Stomach (tissue), 9 donors: ENCODE measurements around the gene DYNC1LI1. TPM values are rescaled to one million over a fixed set of nuclear protein-coding genes. Genes with fewer than 3 reads are reported as not detected.

Source experiments
- DNase-seq, 2 donors: peaks; one replicate each; pipeline versions ENCODE4 v3.0.0 to v3.0.0-alpha.2; 2013 to 2019
- H3K27ac ChIP-seq, 5 donors: fragments of 200-600 bp in 4 of 5; sonication (generic) in 4 of 5; one replicate each; pipeline ENCODE4 v1.5.1; 2013 to 2019; ENCODE audit warnings: mild to moderate bottlenecking in 1 of 5, moderate library complexity in 1 of 5
- H3K27me3 ChIP-seq, 3 donors: fragments of 200-600 bp; sonication (generic); one replicate each; pipeline ENCODE4 v1.5.1; 2017 to 2019; ENCODE audit warnings: mixed run types in 1 of 3
- H3K36me3 ChIP-seq, 4 donors: fragments of 200-600 bp; sonication (generic); 1 replicate in 3 of 4; 2 replicates in 1 of 4; pipeline ENCODE4 v1.5.1; 2016 to 2019
- H3K4me1 ChIP-seq, 4 donors: fragments of 200-600 bp; sonication (generic); one replicate each; pipeline ENCODE4 v1.5.1; 2016 to 2019
- H3K4me3 ChIP-seq, 4 donors: fragments of 200-600 bp; sonication (generic) in 3 of 4; one replicate each; pipeline ENCODE4 v1.5.1; 2016 to 2019; ENCODE audit warnings: mild to moderate bottlenecking in 1 of 4
- H3K9me3 ChIP-seq, 4 donors: fragments of 200-600 bp; sonication (generic); one replicate each; pipeline ENCODE4 v1.5.1; 2016 to 2019
- EP300 ChIP-seq: sonication (generic); formaldehyde crosslinking; IDR thresholded peaks from one replicate; pipeline ENCODE4 v1.6.1; 2017; ENCODE audit warnings: antibody characterized with exemption
- POLR2A ChIP-seq, 4 donors: fragments of 450-650 bp; IDR thresholded peaks; one replicate each; pipeline ENCODE4 v1.6.1; 2016; ENCODE audit warnings: antibody characterized with exemption in 4 of 4, control low read depth in 2 of 4, mild to moderate bottlenecking in 1 of 4, moderate library complexity in 1 of 4
- POLR2AphosphoS5 ChIP-seq, 3 donors: sonication (generic); formaldehyde crosslinking; IDR thresholded peaks; one replicate each; pipeline ENCODE4 v1.6.1; 2016; ENCODE audit warnings: antibody characterized with exemption in 3 of 3
- WGBS, 5 donors: extraction: QIAGEN DNeasy Blood & Tissue Kit in 3 of 5; methylation state at CpG; one replicate each; pipeline versions ENCODE4 v1.1.5 to v1.1.7; 2013 to 2018; 5-methylcytosine and 5-hydroxymethylcytosine counted together
- intact Hi-C: fragments of 100-400 bp; cut with DNase I; formaldehyde crosslinking; loops from one replicate; pipeline ENCODE4 v1.15.1; 2023; ENCODE audit warnings: low total_unique reads
- polyA plus RNA-seq, 3 donors: library from polyadenylated mRNA; stranded (reverse); fragments of 200-250 nt; gene quantifications; one replicate each; pipeline ENCODE4 v1.2.3, GENCODE V29; 2013
- total RNA-seq, 5 donors: library from RNA; depleted of rRNA; stranded (reverse); fragments of >200 nt; gene quantifications; one replicate each; pipeline versions ENCODE4 v1.1.0 to v1.2.3, GENCODE V29; 2014 to 2016
- TF ChIP-seq, protein P1 (sequence below), 7 experiments: fragments of 450-650 bp in 4 of 7; fragments of 200-600 bp in 3 of 7; sonication (generic) in 3 of 7; IDR thresholded peaks; one replicate each; pipeline ENCODE4 v1.5.1; 2016 to 2019; ENCODE audit warnings: antibody characterized with exemption in 7 of 7, control low read depth in 2 of 7, mild to moderate bottlenecking in 1 of 7
- donor health status: healthy with polysubstance abuse.
- donor health status: Bipolar disorder and iron deficiency.
- donor health status: healthy.

DYNC1LI1 gene
- total and polyA plus RNA-seq, 8 donors = 5.8 to 92.4 (median 19.1) TPM

DNA sequence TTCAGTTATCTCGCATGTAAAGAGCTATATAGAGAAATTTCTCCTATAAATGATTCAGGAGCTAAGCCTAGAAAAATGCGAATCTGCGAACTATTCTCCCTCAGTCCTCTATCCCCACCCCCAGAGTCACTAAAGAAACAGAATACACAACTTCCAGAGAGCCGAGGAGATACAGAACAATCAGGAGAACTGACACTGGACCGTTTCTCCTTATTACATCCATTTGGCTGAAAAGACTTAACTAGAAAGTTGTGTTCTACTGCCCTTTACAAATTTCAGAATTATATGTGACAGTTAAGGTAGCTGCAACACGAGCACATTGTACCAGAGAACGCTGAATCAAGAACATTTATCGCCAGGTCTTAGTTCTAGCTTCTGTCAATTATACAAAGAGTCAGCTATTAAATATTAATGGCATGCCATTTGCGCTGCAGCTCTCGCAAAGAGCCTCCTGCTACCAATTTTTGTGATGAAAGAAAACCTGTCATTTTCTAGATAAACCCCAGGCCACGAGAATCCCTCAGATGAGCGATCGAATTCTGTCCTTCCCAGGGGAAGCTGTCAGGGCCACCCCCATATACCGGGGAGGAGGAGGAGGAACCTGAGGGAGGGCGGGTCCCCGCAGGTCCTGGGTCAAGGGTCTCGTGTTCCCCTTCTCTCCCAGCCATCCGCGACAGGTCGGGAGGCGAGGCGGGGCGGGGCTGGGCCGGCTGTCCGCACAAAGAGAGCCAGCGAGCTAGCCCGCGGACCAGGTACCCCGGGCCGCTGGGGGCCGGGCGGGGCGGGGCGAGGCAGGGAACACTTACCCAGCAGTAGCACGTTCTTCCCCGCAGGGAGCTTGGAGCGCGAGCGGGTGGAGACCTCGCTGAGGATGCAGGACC, 878 bp downstream of the DYNC1LI1 start:
- H3K27me3 ChIP-seq = no peaks in the 10 kb centered on the region
- intact Hi-C loops = no loop called here
- peak in 1 of 3 donors; percentile 19 for TF ChIP-seq POLR2AphosphoS5 (IDR thresholded peaks at IDR 0.05)
- no peak for TF ChIP-seq POLR2A (IDR thresholded peaks at IDR 0.05)
- TF ChIP-seq, protein P1, sequence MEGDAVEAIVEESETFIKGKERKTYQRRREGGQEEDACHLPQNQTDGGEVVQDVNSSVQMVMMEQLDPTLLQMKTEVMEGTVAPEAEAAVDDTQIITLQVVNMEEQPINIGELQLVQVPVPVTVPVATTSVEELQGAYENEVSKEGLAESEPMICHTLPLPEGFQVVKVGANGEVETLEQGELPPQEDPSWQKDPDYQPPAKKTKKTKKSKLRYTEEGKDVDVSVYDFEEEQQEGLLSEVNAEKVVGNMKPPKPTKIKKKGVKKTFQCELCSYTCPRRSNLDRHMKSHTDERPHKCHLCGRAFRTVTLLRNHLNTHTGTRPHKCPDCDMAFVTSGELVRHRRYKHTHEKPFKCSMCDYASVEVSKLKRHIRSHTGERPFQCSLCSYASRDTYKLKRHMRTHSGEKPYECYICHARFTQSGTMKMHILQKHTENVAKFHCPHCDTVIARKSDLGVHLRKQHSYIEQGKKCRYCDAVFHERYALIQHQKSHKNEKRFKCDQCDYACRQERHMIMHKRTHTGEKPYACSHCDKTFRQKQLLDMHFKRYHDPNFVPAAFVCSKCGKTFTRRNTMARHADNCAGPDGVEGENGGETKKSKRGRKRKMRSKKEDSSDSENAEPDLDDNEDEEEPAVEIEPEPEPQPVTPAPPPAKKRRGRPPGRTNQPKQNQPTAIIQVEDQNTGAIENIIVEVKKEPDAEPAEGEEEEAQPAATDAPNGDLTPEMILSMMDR (IDR thresholded peaks at IDR 0.05) = no peak
- TF ChIP-seq EP300 = no peak
- H3K9me3 ChIP-seq = no peaks in the 10 kb centered on the region
- H3K36me3 ChIP-seq = peaks cover 0 to 14% (median 11%) of the 10 kb centered on the region in 4 donors
- H3K4me1 ChIP-seq = peaks cover 13 to 46% (median 33%) of the 10 kb centered on the region in 4 donors
- peak overlapping the region; percentile 63 to 96 (median 72) for H3K4me3 ChIP-seq
- 1 to 3% (median 2%) methylated on average over 24 to 40 of the region's 40 CpGs for WGBS, 5 donors
- DNase-seq = peak; percentile 67 to 82
- H3K27ac ChIP-seq = peak overlapping the region; percentile 93 to 99 (median 97)

DNA sequence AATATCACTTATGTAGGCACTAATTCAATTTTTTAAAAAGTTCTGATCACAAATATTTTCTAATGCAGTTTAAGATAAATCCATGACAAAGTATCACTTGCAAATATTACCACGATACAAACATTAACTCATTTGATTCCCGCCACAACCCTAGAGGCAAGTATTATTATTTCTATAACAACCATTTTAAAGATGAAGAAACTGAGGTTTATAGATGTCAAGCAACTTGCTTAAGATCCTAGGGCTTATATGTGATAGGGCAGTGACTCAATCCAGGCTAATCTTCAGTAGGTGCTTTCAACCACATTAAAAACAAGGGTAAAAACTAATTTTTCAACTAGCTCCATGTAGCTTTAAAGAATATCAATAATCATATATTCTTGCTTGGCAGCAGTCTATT, 1.7 kb downstream of the DYNC1LI1 start:
- H3K36me3 ChIP-seq = peaks cover 0 to 14% (median 11%) of the 10 kb centered on the region in 4 donors
- TF ChIP-seq POLR2A (IDR thresholded peaks at IDR 0.05) = no peak
- no peak for TF ChIP-seq POLR2AphosphoS5 (IDR thresholded peaks at IDR 0.05)
- no peak for TF ChIP-seq EP300
- TF ChIP-seq, protein P1 (IDR thresholded peaks at IDR 0.05) = no peak
- WGBS, 5 donors = 67 to 83% (median 75%) methylated on average over 2 of the region's 2 CpGs
- H3K9me3 ChIP-seq = no peaks in the 10 kb centered on the region
- peaks cover 13 to 46% (median 33%) of the 10 kb centered on the region in 4 donors for H3K4me1 ChIP-seq
- no peaks in the 10 kb centered on the region for H3K27me3 ChIP-seq
- no peak for DNase-seq
- H3K4me3 ChIP-seq = peak overlapping the region in 3 of 4 donors; percentile 69 to 96 (median 74)
- intact Hi-C loops = no loop called here
- peak overlapping the region in 1 of 5 donors; percentile 93 for H3K27ac ChIP-seq

DNA sequence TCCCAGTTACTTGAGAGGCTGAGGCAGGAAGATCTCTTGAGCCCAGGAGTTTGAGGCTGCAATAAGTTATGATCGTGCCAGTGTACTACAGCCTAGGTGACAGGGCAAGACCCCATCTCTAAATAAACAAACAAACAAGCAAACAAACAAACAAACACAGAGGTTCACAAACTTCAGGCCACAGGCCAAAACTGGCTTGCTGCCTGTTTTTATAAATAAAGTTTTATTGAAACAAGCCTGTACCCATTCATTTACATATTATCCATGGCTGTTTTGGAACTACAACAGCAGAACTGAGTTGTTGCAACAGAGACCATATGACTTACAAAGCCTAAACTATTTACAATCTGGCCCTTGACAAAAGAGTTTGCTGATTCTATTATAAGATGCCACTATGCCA, 6.5 kb downstream of the DYNC1LI1 start:
- DNase-seq = no peak
- H3K27ac ChIP-seq = no peak overlapping the region
- H3K9me3 ChIP-seq = no peaks in the 10 kb centered on the region
- TF ChIP-seq EP300 (no peak), POLR2A (IDR thresholded peaks at IDR 0.05) (no peak), POLR2AphosphoS5 (IDR thresholded peaks at IDR 0.05) (no peak)
- TF ChIP-seq, protein P1 (IDR thresholded peaks at IDR 0.05) = no peak
- WGBS, 5 donors = 89 to 100% (median 94%) methylated on average over 1 of the region's 1 CpG
- H3K4me3 ChIP-seq = no peak overlapping the region
- peaks cover 0 to 17% (median 13%) of the 10 kb centered on the region in 4 donors for H3K36me3 ChIP-seq
- H3K4me1 ChIP-seq = peaks cover 7 to 43% (median 19%) of the 10 kb centered on the region in 4 donors
- intact Hi-C loops = no loop called here
- no peaks in the 10 kb centered on the region for H3K27me3 ChIP-seq

DNA sequence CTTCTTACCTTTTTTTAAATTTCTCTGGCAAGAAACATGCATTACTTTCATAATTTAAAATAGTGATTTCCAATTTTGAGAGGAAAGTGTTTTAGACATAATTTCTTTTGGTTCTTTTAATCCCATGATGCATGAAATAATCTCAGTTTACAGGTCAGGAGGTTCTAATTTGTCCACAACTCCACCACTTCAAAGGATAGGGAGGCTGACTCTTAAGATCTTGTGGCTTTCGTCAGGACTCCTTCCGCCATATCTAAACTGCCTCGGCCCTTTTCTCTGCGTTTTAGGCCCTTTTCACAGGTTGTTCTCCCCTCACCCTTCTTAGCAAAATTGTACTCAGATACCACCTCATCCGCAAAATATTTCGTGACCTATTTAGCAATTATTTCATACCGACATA, 8.0 kb downstream of the DYNC1LI1 start:
- no peaks in the 10 kb centered on the region for H3K9me3 ChIP-seq
- no peak for DNase-seq
- H3K4me1 ChIP-seq = peaks cover 4 to 36% (median 13%) of the 10 kb centered on the region in 4 donors
- intact Hi-C loops = no loop called here
- 90 to 98% (median 95%) methylated on average over 7 of the region's 7 CpGs for WGBS, 5 donors
- no peaks in the 10 kb centered on the region for H3K27me3 ChIP-seq
- no peak overlapping the region for H3K27ac ChIP-seq
- no peak for TF ChIP-seq POLR2A (IDR thresholded peaks at IDR 0.05)
- H3K4me3 ChIP-seq = no peak overlapping the region
- H3K36me3 ChIP-seq = peaks cover 0 to 17% (median 13%) of the 10 kb centered on the region in 4 donors
